ENCODE data around the gene TECTA.

GRCh38 chr11:121063728-121064127 lies 37.3 kb upstream of the TECTA start:
- TF ChIP-seq POLR2A (IDR thresholded peaks at IDR 0.05) (no peak), CTCF (IDR thresholded peaks at IDR 0.05) (peak in 4 of 5 experiments; percentile 11 to 30 (median 19))

Measured in tibial nerve (tissue), 3 donors.